Uterus (tissue), 2 donors: ENCODE results near the gene SUPT3H.

ENCODE experiments used
- POLR2A ChIP-seq, 2 donors: fragments of 450-650 bp; IDR thresholded peaks; one replicate each; pipeline ENCODE4 v1.6.1; 2016; ENCODE audit warnings: antibody characterized with exemption in 2 of 2, mild to moderate bottlenecking in 1 of 2, moderate library complexity in 1 of 2
- TF ChIP-seq, protein P1 (sequence below), 4 experiments: fragments of 200-600 bp in 2 of 4; fragments of 450-650 bp in 2 of 4; sonication (generic) in 2 of 4; IDR thresholded peaks; one replicate each; pipeline ENCODE4 v1.5.1; 2016 to 2019; ENCODE audit warnings: antibody characterized with exemption in 4 of 4, mild to moderate bottlenecking in 2 of 4, moderate library complexity in 1 of 4

DNA sequence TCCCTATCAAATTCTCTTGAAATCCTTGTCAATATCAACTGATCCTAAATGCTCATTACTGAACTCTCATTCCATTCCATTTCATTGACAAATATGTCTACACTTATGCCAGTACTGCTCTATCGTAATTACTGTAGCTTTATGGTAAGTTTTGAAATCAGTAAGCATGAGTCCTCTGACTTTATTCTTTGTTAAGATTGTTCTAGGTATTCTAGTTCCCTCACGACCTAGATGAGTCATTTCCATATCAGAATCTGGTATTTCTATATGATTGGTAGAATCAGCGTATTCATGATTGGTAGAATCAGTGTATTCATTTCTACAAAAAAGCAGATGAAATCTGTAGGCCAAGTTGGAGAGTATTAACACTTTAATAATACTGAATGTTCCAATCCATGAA is 368.2 kb downstream of the SUPT3H start:
- TF ChIP-seq, protein P1, sequence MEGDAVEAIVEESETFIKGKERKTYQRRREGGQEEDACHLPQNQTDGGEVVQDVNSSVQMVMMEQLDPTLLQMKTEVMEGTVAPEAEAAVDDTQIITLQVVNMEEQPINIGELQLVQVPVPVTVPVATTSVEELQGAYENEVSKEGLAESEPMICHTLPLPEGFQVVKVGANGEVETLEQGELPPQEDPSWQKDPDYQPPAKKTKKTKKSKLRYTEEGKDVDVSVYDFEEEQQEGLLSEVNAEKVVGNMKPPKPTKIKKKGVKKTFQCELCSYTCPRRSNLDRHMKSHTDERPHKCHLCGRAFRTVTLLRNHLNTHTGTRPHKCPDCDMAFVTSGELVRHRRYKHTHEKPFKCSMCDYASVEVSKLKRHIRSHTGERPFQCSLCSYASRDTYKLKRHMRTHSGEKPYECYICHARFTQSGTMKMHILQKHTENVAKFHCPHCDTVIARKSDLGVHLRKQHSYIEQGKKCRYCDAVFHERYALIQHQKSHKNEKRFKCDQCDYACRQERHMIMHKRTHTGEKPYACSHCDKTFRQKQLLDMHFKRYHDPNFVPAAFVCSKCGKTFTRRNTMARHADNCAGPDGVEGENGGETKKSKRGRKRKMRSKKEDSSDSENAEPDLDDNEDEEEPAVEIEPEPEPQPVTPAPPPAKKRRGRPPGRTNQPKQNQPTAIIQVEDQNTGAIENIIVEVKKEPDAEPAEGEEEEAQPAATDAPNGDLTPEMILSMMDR (IDR thresholded peaks at IDR 0.05), result no peak
- TF ChIP-seq POLR2A (IDR thresholded peaks at IDR 0.05), result no peak
